Islet of Langerhans (tissue), 1 donor: ENCODE measurements around the gene PPP5C.
"Not testable (repeated sequence)": the region's sequence is repeated elsewhere in the genome, so short reads cannot be mapped to it uniquely, and the experiment has no call there.

Source experiments
- FAIRE-seq: peaks from one replicate; lab custom pipeline; 2011; peaks lifted over from hg19 to GRCh38; lab: Jason Lieb, UNC

Gene PPP5C

DNA sequence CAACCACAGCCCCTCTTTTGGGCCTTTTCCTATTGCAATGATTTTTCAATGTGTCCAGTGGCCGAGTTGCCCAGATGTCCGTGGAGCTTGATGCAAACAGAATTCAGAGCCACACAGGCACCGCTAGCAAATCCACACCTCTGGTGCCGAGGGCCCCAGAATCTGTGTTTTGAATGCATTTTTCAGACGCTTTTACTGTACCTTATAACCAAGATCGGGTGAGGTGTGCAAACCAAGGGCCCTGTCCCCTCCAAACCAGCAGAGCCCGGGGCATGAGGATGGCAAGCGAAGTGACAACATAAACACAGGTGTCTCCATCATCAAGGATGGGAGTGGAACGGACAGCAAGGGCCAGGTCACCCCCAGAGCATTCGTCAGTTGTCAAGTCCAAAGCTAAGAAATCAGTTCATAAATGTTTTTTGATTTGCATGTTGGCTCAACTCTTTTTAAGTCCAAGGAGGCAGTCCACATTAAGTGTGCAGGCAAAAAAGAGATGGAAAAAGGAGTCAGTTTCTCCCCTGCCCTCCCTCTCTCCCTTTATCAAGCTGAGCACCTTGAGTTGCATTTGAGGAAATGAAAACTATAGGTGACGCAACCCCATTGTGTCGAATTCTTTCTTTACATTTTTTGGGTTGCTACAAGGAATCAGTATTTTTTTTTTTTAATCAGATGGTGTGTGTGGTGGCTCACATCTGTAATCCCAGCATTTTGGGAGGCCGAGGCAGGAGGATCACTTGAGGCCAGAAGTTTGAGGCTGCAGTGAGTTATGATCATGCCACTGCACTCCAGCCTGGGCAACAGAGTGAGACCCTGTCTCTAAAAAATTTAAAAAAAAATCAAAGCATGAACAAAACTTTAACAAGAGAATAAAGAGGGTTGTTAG is 63.6 kb downstream of the PPP5C start:
- no peak for FAIRE-seq

DNA sequence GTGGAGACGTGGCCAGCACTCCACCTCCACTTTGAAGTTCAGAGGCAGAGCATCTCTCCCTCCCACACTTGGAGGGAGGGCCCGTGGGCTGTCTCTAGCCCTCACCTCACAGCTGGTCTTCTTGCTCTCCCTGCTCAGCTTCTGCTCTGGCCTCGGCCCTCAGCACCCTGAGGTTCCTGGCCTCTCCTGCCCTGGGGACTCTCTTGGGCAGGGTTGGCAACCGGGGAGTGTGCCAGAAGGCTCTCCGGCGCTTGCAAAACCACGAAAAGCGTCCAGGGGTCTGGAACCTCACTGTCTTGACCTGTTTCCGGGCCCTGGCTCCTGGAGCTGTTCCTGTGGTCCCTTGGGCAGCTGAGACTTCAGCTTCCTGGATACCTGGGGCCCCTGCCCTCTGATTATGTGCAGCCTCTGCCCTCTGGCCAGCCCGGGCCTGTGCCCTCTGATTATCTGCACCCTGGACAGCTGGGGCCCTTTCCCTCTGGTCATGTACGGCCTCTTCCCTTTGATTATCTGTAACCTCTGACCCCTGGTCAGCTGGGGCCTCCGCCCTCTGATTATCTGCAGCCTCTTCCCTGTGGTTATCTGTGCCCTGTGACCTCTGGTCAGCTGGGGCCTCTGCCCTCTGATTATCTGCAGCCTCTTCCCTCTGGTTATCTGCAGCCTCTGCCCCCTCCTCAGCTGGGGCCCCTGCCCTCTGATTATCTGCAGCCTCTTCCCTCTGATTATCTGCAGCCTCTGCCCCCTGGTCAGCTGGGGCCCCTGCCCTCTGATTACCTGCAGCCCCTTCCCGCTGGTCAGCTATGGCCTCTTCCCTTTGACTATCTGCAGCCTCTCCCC is 64.4 kb downstream of the PPP5C start:
- no peak for FAIRE-seq

DNA sequence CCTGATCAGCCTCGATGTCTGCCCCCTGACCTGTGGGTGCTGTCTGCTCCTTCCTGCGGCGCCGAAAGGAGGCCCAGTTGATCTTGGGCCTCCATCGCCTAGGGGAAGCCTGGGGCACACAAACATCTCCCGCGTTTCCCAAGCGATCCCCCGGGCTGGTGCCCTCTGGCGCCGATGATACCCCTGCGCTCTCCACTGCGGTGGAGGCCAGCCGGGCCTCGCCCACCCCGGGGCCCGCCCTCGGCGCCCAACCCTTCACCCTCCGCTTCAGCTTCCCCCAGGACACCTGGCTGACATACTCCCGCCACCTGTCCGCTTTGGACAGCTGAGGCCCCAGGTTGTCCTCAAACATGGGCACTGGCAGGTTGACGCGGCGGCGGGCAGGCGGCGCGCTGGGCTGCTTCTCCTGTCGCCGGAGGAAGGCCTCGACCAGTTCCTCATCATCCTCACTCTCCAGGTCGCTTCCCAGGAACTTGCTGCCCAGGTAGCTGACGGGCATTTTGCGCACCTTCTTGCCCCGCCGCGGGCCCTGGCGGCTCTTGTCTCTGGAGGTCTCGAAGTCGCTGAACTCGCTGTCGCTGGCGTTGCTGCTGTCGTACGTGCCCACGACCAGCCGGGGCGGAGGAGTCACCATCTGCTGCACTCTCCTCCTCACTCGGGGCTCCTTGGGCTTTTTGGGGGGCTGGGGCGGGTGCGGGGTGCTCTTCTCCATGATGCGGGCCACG is 65.2 kb downstream of the PPP5C start:
- FAIRE-seq = no peak

DNA sequence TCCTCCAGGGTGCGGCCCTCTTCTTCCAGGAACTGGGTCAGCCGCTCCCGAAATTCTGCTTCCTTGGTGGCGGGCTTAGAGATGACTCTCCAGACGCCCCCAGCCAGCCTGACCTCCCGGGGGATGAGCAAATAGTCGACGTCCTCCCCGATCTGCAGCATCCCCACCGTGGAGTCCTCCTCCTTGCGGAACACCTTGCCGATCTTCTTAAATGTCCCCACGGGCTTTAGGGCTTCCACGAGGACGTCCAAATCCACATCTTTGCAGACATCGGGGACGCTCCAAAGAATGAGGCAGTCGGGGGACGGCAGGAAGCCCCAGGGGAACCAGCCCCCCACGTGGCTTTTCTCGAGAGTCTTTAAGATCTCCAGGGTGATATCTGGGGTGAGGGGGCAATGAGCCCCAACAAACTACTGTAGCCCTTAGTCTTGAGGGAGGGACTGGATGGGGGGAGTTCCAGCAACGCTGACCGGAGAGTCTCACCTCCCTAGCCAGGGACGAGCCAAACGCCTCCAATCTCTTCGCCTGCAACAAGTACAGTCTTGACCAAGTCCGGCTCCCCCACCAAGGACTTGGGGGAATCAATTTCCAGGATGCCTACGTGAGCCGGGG is 65.9 kb downstream of the PPP5C start:
- FAIRE-seq = no peak

DNA sequence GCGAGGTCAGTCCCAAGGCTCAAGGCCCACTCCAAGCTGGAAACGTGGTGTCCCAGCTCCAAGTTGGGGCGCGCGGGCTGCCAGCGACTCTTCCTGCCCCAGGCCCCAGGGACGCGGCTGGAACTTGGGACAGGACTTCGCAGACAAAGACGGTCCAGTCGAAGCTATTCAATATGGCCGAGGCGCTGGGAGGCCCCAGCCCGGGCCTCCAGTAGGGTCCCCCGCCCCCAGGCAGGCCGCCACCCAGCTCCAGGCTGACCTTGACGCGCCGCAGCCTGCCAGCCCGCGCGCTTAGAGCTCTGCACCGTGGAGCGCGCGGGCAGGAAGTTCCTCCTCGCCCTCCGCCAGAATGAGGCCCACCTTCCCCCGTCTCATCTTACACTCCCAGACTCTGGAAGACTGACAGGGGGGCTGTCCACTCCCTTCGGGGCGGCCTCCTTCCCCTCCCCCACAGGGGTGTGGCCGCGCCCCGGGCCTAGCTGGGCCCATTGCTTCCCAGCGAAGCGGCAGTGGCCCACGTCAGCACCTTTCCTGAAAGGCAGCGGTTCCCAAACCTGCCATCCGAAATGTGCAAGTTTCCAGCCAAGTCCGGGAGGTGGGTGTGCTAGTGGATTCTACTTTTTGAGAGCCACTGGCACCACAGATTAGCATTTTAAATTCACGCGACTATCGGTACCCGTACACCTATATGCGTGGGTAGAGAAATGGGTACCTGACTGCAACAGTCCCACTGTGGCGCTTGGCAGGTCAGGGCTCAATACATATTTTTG is 66.6 kb downstream of the PPP5C start, which contains the start of gene CCDC8:
Gene CCDC8, minus strand, starts transcription at position 303 of the 770 bp plus-strand sequence. CDS start 754 bp downstream, outside the sequence.
- FAIRE-seq = no peak

DNA sequence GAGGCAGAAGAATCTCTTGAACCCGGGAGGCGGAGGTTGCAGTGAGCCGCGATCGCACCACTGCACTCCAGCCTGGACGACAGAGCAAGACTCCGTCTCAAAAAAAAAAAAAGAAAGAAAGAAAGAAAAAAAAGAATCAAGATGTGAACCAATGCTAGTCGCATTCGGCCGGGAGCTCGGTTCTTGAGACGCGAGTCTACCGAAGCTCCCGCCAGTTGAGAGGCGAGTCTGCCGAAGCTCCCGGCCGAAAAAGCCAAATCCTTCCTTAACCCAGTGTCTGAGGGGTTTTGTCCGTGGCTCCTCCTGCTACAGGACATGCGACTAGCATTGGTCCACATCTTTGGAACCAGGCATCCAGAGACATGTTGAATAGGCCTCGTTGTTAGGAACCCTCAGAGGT is 68.0 kb downstream of the PPP5C start:
- FAIRE-seq = not testable (repeated sequence)

DNA sequence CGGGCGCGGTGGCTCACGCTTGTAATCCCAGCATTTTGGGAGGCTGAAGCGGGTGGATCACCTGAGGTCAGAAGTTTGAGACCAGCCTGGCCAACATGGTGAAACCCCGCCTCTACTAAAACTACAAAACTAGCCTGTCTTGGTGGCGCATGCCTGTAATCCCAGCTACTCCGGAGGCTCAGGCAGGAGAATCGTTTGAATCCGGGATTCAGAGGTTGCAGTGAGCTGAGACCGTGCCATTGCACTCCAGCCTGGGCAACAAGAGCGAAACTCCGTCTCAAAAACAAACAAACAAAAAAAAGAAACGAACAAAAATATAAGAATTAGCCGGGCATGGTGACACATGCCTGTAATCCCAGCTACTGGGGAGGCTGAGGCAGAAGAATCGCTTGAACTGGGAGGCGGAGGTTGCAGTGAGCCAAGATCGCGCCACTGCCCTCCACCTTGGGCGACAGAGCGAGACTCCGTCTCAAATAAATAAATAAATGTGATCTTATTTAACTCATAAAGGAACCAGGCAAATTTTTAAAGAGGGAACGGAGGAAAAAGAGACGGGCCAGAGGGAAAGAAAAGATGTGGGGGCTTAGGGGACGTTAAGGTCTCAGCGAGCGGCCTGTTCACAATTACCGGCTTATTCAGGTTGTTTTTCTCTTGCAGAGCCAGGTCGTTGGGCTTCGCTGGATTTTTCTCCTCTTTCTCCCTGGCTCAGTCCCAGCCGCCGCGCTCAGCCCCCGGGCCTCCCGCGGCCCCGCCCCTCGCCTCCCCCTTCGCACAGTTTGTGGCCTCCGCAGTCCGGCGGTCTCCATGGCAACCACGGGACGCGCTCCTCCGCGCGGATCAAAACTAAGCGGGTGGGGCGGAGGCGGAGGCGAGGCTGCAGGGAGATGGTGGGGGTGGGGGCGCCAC is 69.2 kb downstream of the PPP5C start:
- not testable (repeated sequence) for FAIRE-seq

DNA sequence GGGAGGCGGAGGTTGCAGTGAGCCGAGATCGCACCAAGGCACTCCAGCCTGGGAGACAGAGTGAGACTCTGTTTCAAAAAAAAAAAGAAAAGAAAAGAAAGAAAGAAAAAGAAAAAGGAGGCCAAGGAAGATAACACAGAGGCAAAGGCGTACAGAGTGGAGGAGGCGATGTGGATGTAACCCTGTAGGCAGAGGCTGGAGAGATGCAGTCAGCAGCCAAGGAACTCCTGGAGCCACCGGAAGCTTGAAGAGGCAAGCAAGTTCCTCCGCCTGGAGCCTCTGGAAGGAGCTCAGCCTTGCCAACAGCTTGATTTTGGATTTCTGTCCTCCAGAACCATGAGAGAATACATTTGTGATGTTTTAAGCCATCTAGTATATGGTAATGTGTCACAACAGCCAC is 73.2 kb downstream of the PPP5C start:
- no peak for FAIRE-seq

DNA sequence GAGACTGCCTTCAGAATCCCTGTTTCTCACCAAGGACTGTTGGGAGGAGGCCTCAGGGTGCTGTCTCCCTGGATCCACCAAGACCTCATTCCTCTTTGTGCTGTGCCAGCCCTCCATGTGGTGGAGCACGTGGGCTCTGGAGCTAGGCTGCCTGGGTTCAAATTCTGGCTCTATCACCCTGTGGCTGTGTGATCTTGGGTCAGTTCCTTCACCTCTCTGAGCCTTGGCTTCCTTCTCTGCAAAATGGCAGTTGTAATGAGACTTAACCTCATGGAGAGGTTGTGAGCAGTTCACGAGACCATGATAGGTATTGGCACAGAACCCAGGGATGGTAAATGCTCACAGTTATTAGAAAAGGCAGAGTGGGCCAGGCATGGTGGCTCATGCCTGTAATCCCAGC is 75.5 kb downstream of the PPP5C start:
- no peak for FAIRE-seq

DNA sequence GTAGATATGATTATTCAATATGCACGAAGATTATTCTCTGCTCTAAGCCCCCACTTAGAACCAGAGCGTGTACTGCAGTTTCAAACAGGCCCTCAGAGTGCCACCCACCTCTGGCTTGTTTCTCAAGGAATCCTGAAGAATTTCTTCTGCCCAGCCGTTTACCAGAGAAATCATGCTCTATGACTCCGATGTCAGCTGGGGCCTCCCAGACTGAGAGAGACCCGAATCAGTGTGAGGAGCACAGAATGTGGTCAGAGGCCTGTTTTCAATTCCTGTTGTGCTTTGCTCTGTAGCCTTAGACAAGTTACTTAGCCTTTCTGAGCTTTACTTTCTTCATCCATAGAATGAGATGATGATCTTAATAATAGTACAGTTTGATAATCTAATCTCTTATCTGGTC is 76.3 kb downstream of the PPP5C start:
- no peak for FAIRE-seq

DNA sequence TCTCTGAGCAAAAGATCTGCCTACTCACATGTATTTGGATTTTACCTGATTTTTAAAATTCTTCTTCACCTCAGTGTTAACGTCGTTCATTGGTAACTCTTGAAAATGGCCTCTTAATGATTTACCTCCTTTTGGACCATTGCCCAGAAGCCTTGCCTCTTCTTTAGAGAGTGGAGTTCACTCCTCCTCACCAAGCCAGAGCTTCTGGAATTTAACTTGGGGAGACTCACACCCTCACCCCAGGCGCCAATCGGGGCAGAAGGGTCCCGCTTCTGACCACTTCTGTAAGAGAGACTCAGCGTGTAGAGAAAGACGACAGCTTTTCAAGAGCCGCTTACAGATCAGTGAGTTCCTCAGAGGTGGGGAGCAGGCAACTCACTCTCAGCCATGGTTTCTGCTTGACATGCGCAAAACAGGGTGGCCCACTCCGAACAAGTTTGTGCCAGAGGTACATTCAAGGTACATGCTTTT is 79.2 kb downstream of the PPP5C start:
- FAIRE-seq = no peak

DNA sequence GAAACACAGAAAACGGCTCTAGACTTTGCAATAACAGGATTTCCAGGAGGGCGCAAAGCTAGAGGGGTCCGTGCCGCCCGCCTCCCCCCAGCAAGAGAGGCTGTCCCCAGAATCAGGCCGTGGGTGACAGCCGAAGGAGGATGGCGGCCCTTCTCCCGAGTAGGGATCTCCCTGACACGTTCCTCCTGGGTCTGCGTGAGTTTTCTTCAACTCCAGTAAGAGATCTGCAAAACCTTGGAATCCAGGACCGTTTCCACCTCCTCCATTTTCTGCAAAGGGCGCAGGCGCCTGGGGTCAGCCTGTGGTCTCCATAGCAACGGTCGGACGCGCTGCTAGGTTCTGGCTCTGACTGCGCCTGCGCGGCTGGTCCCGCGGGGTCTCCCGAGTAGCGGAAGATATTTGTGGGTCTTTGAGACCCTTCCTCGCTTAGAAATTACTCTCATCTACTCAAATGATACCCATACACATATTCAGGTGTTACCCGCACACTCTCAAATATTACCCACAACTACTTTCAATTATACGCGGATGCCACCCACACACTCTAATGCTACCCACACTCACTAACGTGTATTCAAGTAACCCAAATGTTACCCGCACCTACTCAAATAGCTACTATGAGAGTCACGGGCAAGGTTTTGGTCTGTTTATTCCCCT is 79.7 kb downstream of the PPP5C start:
- no peak for FAIRE-seq

DNA sequence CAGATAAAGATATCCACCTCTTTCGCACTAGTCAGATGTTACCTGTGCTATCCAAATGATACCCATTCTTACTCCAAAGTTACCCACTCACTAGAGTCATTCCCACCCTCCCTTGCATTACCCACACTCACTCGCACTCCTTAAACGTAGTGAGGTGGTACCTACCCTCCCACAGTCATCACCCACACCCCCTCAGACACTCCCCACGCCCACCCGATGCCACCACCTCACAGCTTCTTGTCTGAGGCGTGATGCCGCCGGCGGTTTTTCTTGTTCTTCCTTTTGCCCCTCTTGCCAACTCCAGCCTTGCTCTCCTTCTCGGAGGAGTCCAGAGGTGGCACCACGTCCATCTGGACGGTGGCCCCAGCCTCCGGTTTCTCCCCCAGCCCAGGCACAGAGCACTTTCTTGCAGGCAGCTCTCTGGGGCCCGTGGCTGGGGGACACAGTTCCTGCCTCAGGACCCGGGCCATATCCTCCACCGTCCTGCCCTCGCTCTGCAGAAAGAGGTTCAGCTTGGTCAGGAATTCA is 80.7 kb downstream of the PPP5C start:
- no peak for FAIRE-seq

DNA sequence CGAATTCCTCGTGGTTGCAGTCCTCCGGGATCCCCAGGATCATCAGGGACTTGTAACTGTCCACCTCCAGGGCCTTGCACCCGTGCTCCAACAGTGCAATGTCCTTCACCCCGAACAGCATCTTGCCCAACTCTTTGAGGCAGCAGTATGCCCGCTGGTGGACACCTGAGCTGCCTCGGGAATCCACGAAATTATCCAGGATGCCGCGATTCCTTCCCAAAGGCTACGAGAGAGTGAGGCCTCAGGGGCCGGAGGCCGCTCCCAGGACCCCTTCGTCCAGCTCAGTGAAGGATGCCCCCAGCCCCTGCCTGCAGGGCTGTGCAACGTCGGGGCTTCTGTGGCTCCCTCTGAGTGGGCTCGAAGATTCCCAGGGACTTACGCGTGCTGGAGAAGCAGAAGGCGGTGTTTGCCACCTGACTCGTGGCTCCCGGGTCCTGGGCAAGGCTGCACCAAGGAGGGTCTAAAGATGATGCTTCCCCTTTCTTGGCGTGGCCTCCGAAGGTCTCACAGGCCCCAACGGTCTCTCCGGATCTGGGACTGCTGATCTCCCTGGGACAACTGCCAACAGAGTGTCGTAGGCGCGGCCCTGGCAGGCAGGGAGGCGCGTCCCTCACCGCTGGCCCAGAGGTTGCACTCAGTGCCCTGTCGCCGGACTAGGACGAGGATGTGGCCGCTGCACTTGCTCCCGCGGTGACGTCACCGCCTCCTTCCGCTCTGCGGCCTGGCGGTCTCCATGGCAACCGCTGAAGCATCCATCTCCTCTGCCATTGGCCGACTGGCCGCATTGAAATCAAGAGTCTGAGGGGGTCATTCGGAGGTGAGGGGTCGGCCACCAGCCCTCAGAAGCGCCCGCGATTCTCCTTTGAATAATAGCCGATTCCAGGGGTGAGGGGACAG is 81.6 kb downstream of the PPP5C start, which contains the start of gene PNMA8C:
Gene PNMA8C, minus strand, starts transcription at position 698 of the 897 bp plus-strand sequence. Its CDS starts 577 bp downstream, at position 121.
- no peak for FAIRE-seq

DNA sequence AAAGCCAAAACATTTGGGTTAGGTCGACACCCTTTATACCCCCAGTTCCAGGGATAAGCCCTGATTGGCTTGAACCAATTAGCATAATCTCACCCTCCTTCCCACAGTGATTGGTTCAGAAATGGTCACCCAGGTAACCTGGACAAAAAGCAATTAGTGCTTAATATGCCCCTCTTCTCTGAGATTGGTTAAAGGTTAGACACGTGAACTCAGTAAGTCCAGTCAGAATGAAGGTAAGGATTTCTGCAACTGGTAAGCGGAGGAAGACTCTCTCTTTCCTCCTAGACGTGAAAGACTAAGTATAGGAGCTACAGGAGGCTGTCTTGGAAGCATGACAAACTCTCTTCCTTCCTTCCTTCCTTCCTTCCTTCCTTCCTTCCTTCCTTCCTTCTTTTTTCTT is 83.1 kb downstream of the PPP5C start:
- FAIRE-seq = no peak

DNA sequence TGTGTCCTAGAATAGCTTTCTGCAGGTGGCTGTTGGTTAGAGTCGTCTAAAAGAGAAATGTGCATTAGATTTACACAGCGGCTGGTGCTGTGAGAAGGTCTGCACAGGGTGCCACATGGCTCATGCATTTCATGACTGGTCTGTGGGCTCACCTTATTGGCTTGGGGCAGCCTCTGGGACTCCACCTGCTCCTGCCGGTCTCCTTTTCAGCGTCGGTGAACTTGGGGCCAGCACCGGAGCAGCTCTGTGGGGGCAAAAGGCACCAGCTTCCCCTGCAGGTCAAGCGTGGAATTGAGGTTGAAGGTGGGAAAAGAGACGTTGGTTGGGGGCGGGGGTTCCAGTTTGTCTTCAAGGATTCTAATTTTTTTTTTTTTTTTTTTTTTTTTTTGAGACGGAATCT is 84.9 kb downstream of the PPP5C start:
- no peak for FAIRE-seq

DNA sequence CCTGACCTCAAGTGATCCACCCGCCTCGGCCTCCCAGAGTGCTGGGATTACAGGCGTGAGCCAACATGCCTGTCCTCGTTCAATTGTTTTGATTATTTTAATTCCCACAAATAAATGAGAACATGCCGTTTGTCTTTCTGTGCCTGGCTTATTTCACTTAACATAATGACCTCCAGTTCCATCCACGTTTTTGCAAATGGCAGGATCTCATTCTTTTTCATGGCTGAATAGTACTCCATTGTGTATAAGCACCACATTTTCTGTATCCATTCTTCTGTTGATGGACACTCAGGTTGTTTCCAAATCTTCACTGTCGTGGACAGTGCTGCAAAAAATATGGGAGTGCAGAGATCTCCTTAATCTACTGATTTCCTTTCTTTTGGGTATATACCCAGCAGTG is 86.6 kb downstream of the PPP5C start:
- FAIRE-seq = not testable (repeated sequence)

DNA sequence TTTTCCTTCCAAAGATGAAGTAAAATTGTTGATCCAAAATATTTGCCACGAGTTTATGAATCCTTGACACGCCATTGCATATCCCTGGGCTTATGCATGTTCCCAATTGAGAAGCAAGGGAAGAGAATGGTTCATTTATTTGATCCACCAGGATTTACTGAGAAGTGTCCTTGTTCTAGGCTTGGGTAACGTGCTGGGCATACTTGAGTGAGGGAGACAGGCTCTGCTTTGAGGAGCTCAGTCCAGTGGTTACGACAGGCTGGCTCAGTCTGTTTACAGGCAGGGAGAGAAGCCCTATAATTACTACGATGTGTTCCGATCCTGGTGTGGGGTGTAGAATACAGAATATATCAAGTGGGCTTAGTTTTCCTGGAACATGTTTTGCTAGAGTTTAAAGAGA is 88.1 kb downstream of the PPP5C start:
- no peak for FAIRE-seq
